ENCODE results near the gene CRHR2. TPM values are rescaled to one million over a fixed set of nuclear protein-coding genes. Genes with fewer than 3 reads are reported as not detected.

The CRHR2 gene
- total RNA-seq, 1 donor from 2014 or later = not detected

GRCh38 chr7:30616318-30616717 lies 65.9 kb downstream of the CRHR2 start:
- DNase-seq = no peak

- DNase-seq = peak; percentile 63
Measured at GRCh38 chr7:30613366-30614325, 68.6 kb downstream of the CRHR2 start.

- DNase-seq = peak; percentile 42
Measured at GRCh38 chr7:30612658-30613265, 69.5 kb downstream of the CRHR2 start.

- no peak for DNase-seq
Measured at GRCh38 chr7:30605832-30606231, 76.4 kb downstream of the CRHR2 start.

- no peak for DNase-seq
Measured at GRCh38 chr7:30604901-30605300, 77.4 kb downstream of the CRHR2 start.

Other genes with a start within 250 kb of the CRHR2 start
- gene NOD1, start 203.7 kb downstream of the CRHR2 start, total RNA-seq = 34.1 and 37.6 TPM in 2 replicates
- gene GGCT, start 177.6 kb downstream of the CRHR2 start, total RNA-seq = 28.6 and 35.6 TPM in 2 replicates
- gene GARS1, start 87.6 kb downstream of the CRHR2 start, total RNA-seq = 59.2 and 147 TPM in 2 replicates
- 0.05 TPM in 1 of 2 replicates, not detected in the other for gene INMT, start 69.7 kb upstream of the CRHR2 start, total RNA-seq
- gene MINDY4, start 89.0 kb upstream of the CRHR2 start, total RNA-seq = 2.7 and 6.1 TPM in 2 replicates
- gene AQP1, start 229.4 kb upstream of the CRHR2 start, total RNA-seq = 9.2 and 147 TPM in 2 replicates

Measured in dermis blood vessel endothelial cell (primary cell).